Measurements from ENCODE around the gene RAB27A. TPM values are rescaled to one million over a fixed set of nuclear protein-coding genes. Genes with fewer than 3 reads are reported as not detected.

Gene RAB27A
- total RNA-seq, 1 donor from 2014 or later: 19.4 TPM

DNA sequence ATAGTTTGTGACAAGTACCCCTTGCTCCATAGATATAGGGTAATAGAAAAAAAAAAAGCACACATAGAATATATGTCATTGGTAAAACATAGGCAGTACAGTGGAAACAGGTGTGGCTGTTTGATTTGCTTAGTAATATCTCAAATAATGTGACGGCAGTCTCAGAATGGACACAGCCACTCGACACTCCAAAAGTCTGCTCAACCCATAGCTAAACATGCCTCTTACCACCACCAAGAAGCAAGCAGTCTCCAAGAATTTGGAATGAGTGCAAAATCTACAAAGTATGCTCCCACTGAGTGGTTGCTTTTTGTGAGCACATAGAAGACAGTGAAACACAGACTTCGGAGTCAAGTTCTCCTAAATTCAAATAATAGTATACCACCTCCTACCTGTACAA is 43.0 kb downstream of the RAB27A start:
- Mint-ChIP-seq H3K36me3 (ENCODE audit: low read depth, unreplicated experiment) (no peaks in the 10 kb centered on the region), H3K9me3 (ENCODE audit: unreplicated experiment) (no peaks in the 10 kb centered on the region), H3K27ac (ENCODE audit: unreplicated experiment) (no peak overlapping the region), H3K4me1 (ENCODE audit: unreplicated experiment) (peaks cover 11% of the 10 kb centered on the region), H3K27me3 (ENCODE audit: unreplicated experiment) (no peaks in the 10 kb centered on the region), H3K4me3 (ENCODE audit: unreplicated experiment) (no peak overlapping the region)
- no peak for TF ChIP-seq CTCF (IDR thresholded peaks at IDR 0.05; ENCODE audit: unreplicated experiment)
- no peak for DNase-seq (ENCODE audit: low spot score)

DNA sequence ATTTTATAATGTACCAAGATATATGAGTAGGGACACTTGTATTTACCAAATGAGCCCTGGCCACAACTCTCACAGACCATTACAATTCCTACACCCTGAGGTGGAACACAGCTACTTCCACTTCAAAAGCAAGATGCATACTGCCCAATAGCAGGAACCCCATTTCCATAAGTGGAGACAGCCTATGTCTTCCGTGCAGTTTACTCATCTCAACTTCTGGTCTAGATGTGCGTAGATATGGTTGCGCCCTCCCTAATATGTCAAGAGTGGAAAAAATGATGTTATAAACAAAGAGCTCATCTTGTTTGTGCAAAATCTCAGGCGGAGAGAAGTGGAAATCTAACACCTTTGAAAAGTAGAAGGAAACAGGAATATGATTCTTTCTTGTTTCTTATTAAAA is 44.6 kb downstream of the RAB27A start:
- H3K4me1 Mint-ChIP-seq (ENCODE audit: unreplicated experiment): peaks cover 11% of the 10 kb centered on the region
- H3K4me3 Mint-ChIP-seq (ENCODE audit: unreplicated experiment): no peak overlapping the region
- no peak for DNase-seq (ENCODE audit: low spot score)
- H3K27me3 Mint-ChIP-seq (ENCODE audit: unreplicated experiment): no peaks in the 10 kb centered on the region
- H3K36me3 Mint-ChIP-seq (ENCODE audit: low read depth, unreplicated experiment): no peaks in the 10 kb centered on the region
- H3K27ac Mint-ChIP-seq (ENCODE audit: unreplicated experiment): no peak overlapping the region
- TF ChIP-seq CTCF (IDR thresholded peaks at IDR 0.05; ENCODE audit: unreplicated experiment): no peak
- H3K9me3 Mint-ChIP-seq (ENCODE audit: unreplicated experiment): no peaks in the 10 kb centered on the region

DNA sequence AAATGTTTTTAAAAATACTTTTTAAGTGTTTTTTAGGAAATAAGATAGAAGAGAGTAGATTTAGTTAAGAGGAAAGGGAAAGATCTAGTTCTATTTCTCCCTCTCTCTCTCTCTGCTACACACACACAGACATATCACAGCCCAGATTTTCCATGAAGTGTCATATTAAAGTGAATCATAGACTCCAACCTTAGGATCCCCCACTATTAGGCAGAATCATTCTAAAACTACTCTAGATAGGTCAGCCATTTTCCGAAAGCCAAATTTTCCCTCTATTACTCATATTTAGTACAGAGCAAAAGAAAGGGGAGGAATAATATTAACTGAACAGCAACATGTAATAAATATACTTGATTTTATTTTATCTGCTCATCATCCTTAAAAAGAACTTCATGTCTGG is 47.7 kb downstream of the RAB27A start:
- Mint-ChIP-seq H3K4me1 (ENCODE audit: unreplicated experiment) (no peaks in the 10 kb centered on the region), H3K4me3 (ENCODE audit: unreplicated experiment) (no peak overlapping the region), H3K9me3 (ENCODE audit: unreplicated experiment) (no peaks in the 10 kb centered on the region), H3K27ac (ENCODE audit: unreplicated experiment) (no peak overlapping the region), H3K36me3 (ENCODE audit: low read depth, unreplicated experiment) (no peaks in the 10 kb centered on the region), H3K27me3 (ENCODE audit: unreplicated experiment) (no peaks in the 10 kb centered on the region)
- no peak for DNase-seq (ENCODE audit: low spot score)
- no peak for TF ChIP-seq CTCF (IDR thresholded peaks at IDR 0.05; ENCODE audit: unreplicated experiment)

- Mint-ChIP-seq H3K4me3 (ENCODE audit: unreplicated experiment) (no peak overlapping the region), H3K27me3 (ENCODE audit: unreplicated experiment) (no peaks in the 10 kb centered on the region), H3K27ac (ENCODE audit: unreplicated experiment) (no peak overlapping the region), H3K9me3 (ENCODE audit: unreplicated experiment) (no peaks in the 10 kb centered on the region), H3K4me1 (ENCODE audit: unreplicated experiment) (no peaks in the 10 kb centered on the region), H3K36me3 (ENCODE audit: low read depth, unreplicated experiment) (no peaks in the 10 kb centered on the region)
- DNase-seq (ENCODE audit: low spot score): no peak
- TF ChIP-seq CTCF (IDR thresholded peaks at IDR 0.05; ENCODE audit: unreplicated experiment): no peak
Measured at GRCh38 chr15:55241186-55241585, 48.4 kb downstream of the RAB27A start.

- no peak for DNase-seq (ENCODE audit: low spot score)
- H3K27ac Mint-ChIP-seq (ENCODE audit: unreplicated experiment): no peak overlapping the region
- TF ChIP-seq CTCF (IDR thresholded peaks at IDR 0.05; ENCODE audit: unreplicated experiment): no peak
- H3K27me3 Mint-ChIP-seq (ENCODE audit: unreplicated experiment): no peaks in the 10 kb centered on the region
- H3K4me3 Mint-ChIP-seq (ENCODE audit: unreplicated experiment): no peak overlapping the region
- H3K36me3 Mint-ChIP-seq (ENCODE audit: low read depth, unreplicated experiment): no peaks in the 10 kb centered on the region
- H3K4me1 Mint-ChIP-seq (ENCODE audit: unreplicated experiment): no peaks in the 10 kb centered on the region
- no peaks in the 10 kb centered on the region for H3K9me3 Mint-ChIP-seq (ENCODE audit: unreplicated experiment)
Measured at GRCh38 chr15:55240125-55240760, 49.4 kb downstream of the RAB27A start.
